ENCODE data around the gene RSPO4. TPM values are rescaled to one million over a fixed set of nuclear protein-coding genes. Genes with fewer than 3 reads are reported as not detected.

The RSPO4 gene
- total and polyA plus RNA-seq, 9 of the 15 experiments (the other 6 are each of a cell fraction or from before 2014, with no cell fraction given): 0.04 to 0.34 TPM; not detected in 7

GRCh38 chr20:990293-990959, 11.7 kb downstream of the RSPO4 start:
- TF ChIP-seq ZNF512 (tag; IDR thresholded peaks at IDR 0.05) (peak; percentile 61), ZBTB34 (CRISPR knock-in tag; IDR thresholded peaks at IDR 0.05) (no peak), THRB (CRISPR knock-in tag; conservative IDR thresholded peaks at IDR 0.05) (peak; percentile 23; the same call in 1 of the 2 replicates)
- H2AFZ ChIP-seq (ENCODE audit: low read depth, low read length): no peak overlapping the region
- H3K4me3 ChIP-seq: no peak overlapping the region
- FAIRE-seq: no peak
- no peaks in the 10 kb centered on the region for H3K79me2 ChIP-seq (ENCODE audit: control insufficient read depth, insufficient read depth, low read length)
- DNase-seq (ENCODE audit: extremely low read depth in 1 of 4, low spot score in 3 of 4): no peak
- H3K9me1 ChIP-seq (ENCODE audit: control insufficient read depth, insufficient read depth, low read length): no peaks in the 10 kb centered on the region
- ATAC-seq: no peak
- in situ Hi-C loops (cut with MboI): no loop called here
- H4K20me1 ChIP-seq (replicated peaks; ENCODE audit: control insufficient read depth, insufficient read depth, low read length): no peaks in the 10 kb centered on the region
- WGBS (ENCODE audit: insufficient coverage, low coverage, missing lambda C conversion rate): 0% methylated on average over 2 of the region's 6 CpGs
- BruUV-seq (replicated peaks): no TSS peak
- POLR2A ChIA-PET: interaction anchor here (0.7 kb wide), 1 partner anchor 172 kb away, joined by 4 read pairs; no protein-coding TSS in a partner anchor
- no peaks in the 10 kb centered on the region for H3K4me1 ChIP-seq (replicated peaks in 1 of 2; ENCODE audit: control insufficient read depth in 2 of 2, insufficient read depth in 2 of 2, low read length in 2 of 2)
- peaks cover 9 to 41% of the 10 kb centered on the region in 2 experiments for H3K27me3 ChIP-seq (ENCODE audit: control insufficient read depth in 2 of 2, insufficient read depth in 2 of 2, low read length in 2 of 2)
- no peak overlapping the region for H3K4me2 ChIP-seq (ENCODE audit: insufficient read depth, low read length)
- 0 out of 2 replicates have a peak, but pooled peaks cover 1% of the 10 kb centered on the region for H3K9me3 ChIP-seq (replicated peaks; ENCODE audit: control insufficient read depth, insufficient read depth, low read depth, low read length)
- H3K9ac ChIP-seq (ENCODE audit: insufficient read depth in 1 of 2, low read depth in 2 of 2, low read length in 2 of 2): no peak overlapping the region
- intact Hi-C loops (cut with micrococcal nuclease): no loop called here
- CTCF ChIA-PET (ENCODE audit: low intra/inter-chr PET ratio): no interaction called here
- H3K36me3 ChIP-seq (ENCODE audit: control insufficient read depth, insufficient read depth, low read length): no peaks in the 10 kb centered on the region
- no peak overlapping the region for H3K27ac ChIP-seq (ENCODE audit: extremely low read depth, low read depth, low read length)
